ENCODE results near the gene ASPSCR1. TPM values are rescaled to one million over a fixed set of nuclear protein-coding genes. Genes with fewer than 3 reads are reported as not detected.

Gene ASPSCR1
- total RNA-seq, 2 donors from 2014 or later, result 20.6 to 41.3 TPM

GRCh38 chr17:82021900-82022309 lies 44.5 kb downstream of the ASPSCR1 start:
- Histone ChIP-seq H3K9me3 (no peaks in the 10 kb centered on the region), H3K36me3 (no peaks in the 10 kb centered on the region), H3K4me3 (peak overlapping the region; percentile 89), H3K27ac (no peak overlapping the region), H3K27me3 (replicated peaks; ENCODE audit: insufficient read depth) (no peaks in the 10 kb centered on the region), H3K4me1 (ENCODE audit: control insufficient read depth in 1 of 2, low read depth in 2 of 2) (peaks cover 14 to 23% of the 10 kb centered on the region in 2 donors)
- TF ChIP-seq CTCF (IDR thresholded peaks at IDR 0.05), result no peak
- ATAC-seq (ENCODE audit: insufficient number of reproducible peaks, low FRiP score, low read depth) (no peak), DNase-seq (ENCODE audit: low spot score) (no peak)

GRCh38 chr17:82022310-82022980 lies 45.0 kb downstream of the ASPSCR1 start, which contains the start of gene CENPX:
CENPX (minus strand) TSS chr17:82022878; CDS start chr17:82022861, 17 bp downstream.
- Histone ChIP-seq H3K27ac (peak within 1 kb of the TSS; percentile 23 to 63), H3K36me3 (no peaks in the 10 kb centered on the region), H3K4me1 (ENCODE audit: control insufficient read depth in 1 of 2, low read depth in 2 of 2) (peaks cover 14 to 23% of the 10 kb centered on the region in 2 donors), H3K4me3 (peak within 1 kb of the TSS; percentile 89), H3K9me3 (no peaks in the 10 kb centered on the region), H3K27me3 (replicated peaks; ENCODE audit: insufficient read depth) (no peaks in the 10 kb centered on the region)
- no peak for TF ChIP-seq CTCF (IDR thresholded peaks at IDR 0.05)
- DNase-seq (ENCODE audit: low spot score) (no peak), ATAC-seq (ENCODE audit: insufficient number of reproducible peaks, low FRiP score, low read depth) (no peak)

- DNase-seq (ENCODE audit: low spot score) (peak; percentile 100), ATAC-seq (ENCODE audit: insufficient number of reproducible peaks, low FRiP score, low read depth) (peak; percentile 94)
- TF ChIP-seq CTCF (IDR thresholded peaks at IDR 0.05), result no peak
- H3K4me1 ChIP-seq (ENCODE audit: control insufficient read depth in 1 of 2, low read depth in 2 of 2), result peaks cover 14 to 23% of the 10 kb centered on the region in 2 donors
- peak within 1 kb of the TSS; percentile 23 to 63 for H3K27ac ChIP-seq
- H3K4me3 ChIP-seq, result peak within 1 kb of the TSS; percentile 89
- H3K27me3 ChIP-seq (replicated peaks; ENCODE audit: insufficient read depth), result no peaks in the 10 kb centered on the region
- H3K36me3 ChIP-seq, result no peaks in the 10 kb centered on the region
- H3K9me3 ChIP-seq, result no peaks in the 10 kb centered on the region
Measured at GRCh38 chr17:82022981-82023446, 45.6 kb downstream of the ASPSCR1 start, which contains the start of gene LRRC45. LRRC45 (plus strand) TSS chr17:82023305; CDS start chr17:82023644, 339 bp downstream.

GRCh38 chr17:82023447-82024241 lies 46.2 kb downstream of the ASPSCR1 start:
- H3K36me3 ChIP-seq, result no peaks in the 10 kb centered on the region
- DNase-seq (ENCODE audit: low spot score), result no peak
- H3K4me1 ChIP-seq (ENCODE audit: control insufficient read depth in 1 of 2, low read depth in 2 of 2), result peaks cover 14 to 23% of the 10 kb centered on the region in 2 donors
- H3K9me3 ChIP-seq, result no peaks in the 10 kb centered on the region
- no peak overlapping the region for H3K27ac ChIP-seq
- no peak for ATAC-seq (ENCODE audit: insufficient number of reproducible peaks, low FRiP score, low read depth)
- peak overlapping the region; percentile 89 for H3K4me3 ChIP-seq
- H3K27me3 ChIP-seq (replicated peaks; ENCODE audit: insufficient read depth), result no peaks in the 10 kb centered on the region
- no peak for TF ChIP-seq CTCF (IDR thresholded peaks at IDR 0.05)

GRCh38 chr17:82024859-82025258 lies 47.4 kb downstream of the ASPSCR1 start:
- ATAC-seq (ENCODE audit: insufficient number of reproducible peaks, low FRiP score, low read depth) (no peak), DNase-seq (ENCODE audit: low spot score) (no peak)
- Histone ChIP-seq H3K36me3 (no peaks in the 10 kb centered on the region), H3K4me1 (ENCODE audit: control insufficient read depth in 1 of 2, low read depth in 2 of 2) (peaks cover 14 to 24% of the 10 kb centered on the region in 2 donors), H3K4me3 (no peak overlapping the region), H3K27ac (no peak overlapping the region), H3K9me3 (no peaks in the 10 kb centered on the region), H3K27me3 (replicated peaks; ENCODE audit: insufficient read depth) (no peaks in the 10 kb centered on the region)
- no peak for TF ChIP-seq CTCF (IDR thresholded peaks at IDR 0.05)

All from thoracic aorta (tissue), 2 donors.